UCSD-AML1 (cell line): ENCODE data around the gene WIF1.

Experiments used
- DNase-seq: peaks from one replicate; lab custom pipeline; 2025; ENCODE audit not compliant: unreplicated experiment; lab: John Stamatoyannopoulos, UW

WIF1 gene

GRCh38 chr12:65123435-65124063, 2.4 kb upstream of the WIF1 start:
- no peak for DNase-seq

- no peak for DNase-seq
Measured at GRCh38 chr12:65122703-65123102, 1.6 kb upstream of the WIF1 start.

- DNase-seq = no peak
Measured at GRCh38 chr12:65121956-65122469, 908 bp upstream of the WIF1 start.

GRCh38 chr12:65119063-65119462, 2.0 kb downstream of the WIF1 start:
- DNase-seq = no peak

GRCh38 chr12:65113621-65114035, 7.5 kb downstream of the WIF1 start:
- no peak for DNase-seq

GRCh38 chr12:65106948-65107347, 14.2 kb downstream of the WIF1 start:
- DNase-seq = no peak

- DNase-seq = no peak
Measured at GRCh38 chr12:65100140-65100539, 21.0 kb downstream of the WIF1 start.

- DNase-seq = no peak
Measured at GRCh38 chr12:65099182-65099581, 21.9 kb downstream of the WIF1 start.

- DNase-seq = no peak
Measured at GRCh38 chr12:65098364-65098763, 22.7 kb downstream of the WIF1 start.

GRCh38 chr12:65094722-65095121, 26.4 kb downstream of the WIF1 start:
- no peak for DNase-seq

GRCh38 chr12:65093606-65094005, 27.5 kb downstream of the WIF1 start:
- DNase-seq = no peak

- no peak for DNase-seq
Measured at GRCh38 chr12:65090461-65090860, 30.6 kb downstream of the WIF1 start.

- DNase-seq = peak; percentile 73
Measured at GRCh38 chr12:65086236-65086635, 34.9 kb downstream of the WIF1 start.

GRCh38 chr12:65084579-65084978, 36.5 kb downstream of the WIF1 start:
- DNase-seq = no peak

GRCh38 chr12:65083581-65083980, 37.5 kb downstream of the WIF1 start:
- no peak for DNase-seq

- DNase-seq = no peak
Measured at GRCh38 chr12:65082406-65082805, 38.7 kb downstream of the WIF1 start.

- DNase-seq = no peak
Measured at GRCh38 chr12:65081496-65081895, 39.6 kb downstream of the WIF1 start.

- DNase-seq = no peak
Measured at GRCh38 chr12:65074932-65075331, 46.2 kb downstream of the WIF1 start.

GRCh38 chr12:65069336-65069735, 51.8 kb downstream of the WIF1 start:
- no peak for DNase-seq

GRCh38 chr12:65067383-65067782, 53.7 kb downstream of the WIF1 start:
- no peak for DNase-seq

GRCh38 chr12:65055859-65056258, 65.2 kb downstream of the WIF1 start:
- DNase-seq = no peak

- no peak for DNase-seq
Measured at GRCh38 chr12:65051218-65051617, 69.9 kb downstream of the WIF1 start.

GRCh38 chr12:65045269-65045668, 75.8 kb downstream of the WIF1 start:
- DNase-seq = no peak
